ENCODE measurements around the gene COQ4.
"Not testable (repeated sequence)": the region's sequence is repeated elsewhere in the genome, so short reads cannot be mapped to it uniquely, and the experiment has no call there.

Gene COQ4

GRCh38 chr9:128322404-128323211 is at the start of gene COQ4, which contains the start of gene TRUB2:
Gene COQ4 (plus strand): TSS chr9:128322839. CDS start chr9:128322859, 20 bp downstream.
Gene TRUB2 (minus strand): TSS chr9:128322447. CDS start chr9:128322408, 39 bp downstream.
- peak; percentile 96 for DNase-seq

DNA sequence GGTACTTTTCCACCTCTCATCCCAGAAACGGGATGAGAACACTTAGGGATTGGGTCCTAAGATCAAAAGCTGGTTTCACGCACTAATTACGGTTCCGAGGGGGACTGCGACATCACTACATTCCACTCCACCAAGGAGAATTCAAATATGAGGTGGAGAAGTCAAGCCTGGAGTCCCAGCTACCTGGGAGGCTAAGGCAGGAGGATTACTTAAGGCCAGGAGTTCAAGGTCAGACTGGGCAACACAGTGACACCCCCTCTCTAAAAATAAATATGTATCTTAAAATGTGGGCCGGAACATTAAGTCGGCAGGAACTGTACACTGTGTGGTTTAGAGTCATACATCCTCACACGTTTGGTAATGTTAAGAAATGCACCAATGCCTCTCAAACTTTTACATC is 48.4 kb upstream of the COQ4 start:
- DNase-seq = no peak

DNA sequence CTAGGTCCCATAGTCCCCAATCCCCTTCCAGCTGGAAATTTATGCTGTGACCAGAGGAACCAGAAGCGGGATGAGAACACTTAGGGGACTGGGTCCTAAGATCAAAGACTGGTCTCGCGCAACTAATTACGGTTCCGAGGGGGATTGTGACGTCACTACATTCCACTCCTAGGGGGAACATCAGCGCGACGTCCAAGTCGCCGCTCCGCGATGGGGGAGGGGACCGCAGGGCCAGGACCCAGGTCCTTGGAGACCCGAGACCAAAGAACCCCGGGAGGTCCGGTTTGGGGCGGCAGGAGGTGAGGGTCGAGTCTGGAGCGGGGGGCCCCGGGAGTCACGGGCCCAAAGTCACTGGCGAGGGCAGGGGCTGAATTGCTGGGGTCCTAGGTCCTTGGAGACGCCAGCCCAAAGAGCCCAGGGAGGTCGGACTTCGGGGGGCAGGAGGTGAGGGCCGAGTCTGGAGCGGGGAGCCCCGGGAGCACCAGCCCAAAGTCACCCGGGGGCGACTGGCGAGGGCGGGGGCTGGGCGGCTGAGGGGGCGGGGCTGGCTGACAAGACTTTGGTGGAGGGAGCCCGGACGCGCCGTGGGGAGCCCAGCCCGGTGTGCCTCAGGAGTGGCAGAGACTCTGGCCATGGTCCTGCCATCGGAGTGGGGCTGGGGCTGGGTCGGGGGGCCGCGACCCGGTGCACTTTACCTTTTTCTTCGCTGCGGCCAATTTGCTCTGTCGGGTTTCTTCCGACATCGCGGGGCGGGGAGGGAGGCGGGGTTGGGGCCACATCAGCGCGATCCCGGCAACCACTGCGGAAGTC is 47.2 kb upstream of the COQ4 start, which contains the start of gene GOLGA2:
GOLGA2 (minus strand) TSS at position 810 of the 810 bp plus-strand sequence; CDS start at position 779, 31 bp downstream.
- DNase-seq = peak; percentile 74

DNA sequence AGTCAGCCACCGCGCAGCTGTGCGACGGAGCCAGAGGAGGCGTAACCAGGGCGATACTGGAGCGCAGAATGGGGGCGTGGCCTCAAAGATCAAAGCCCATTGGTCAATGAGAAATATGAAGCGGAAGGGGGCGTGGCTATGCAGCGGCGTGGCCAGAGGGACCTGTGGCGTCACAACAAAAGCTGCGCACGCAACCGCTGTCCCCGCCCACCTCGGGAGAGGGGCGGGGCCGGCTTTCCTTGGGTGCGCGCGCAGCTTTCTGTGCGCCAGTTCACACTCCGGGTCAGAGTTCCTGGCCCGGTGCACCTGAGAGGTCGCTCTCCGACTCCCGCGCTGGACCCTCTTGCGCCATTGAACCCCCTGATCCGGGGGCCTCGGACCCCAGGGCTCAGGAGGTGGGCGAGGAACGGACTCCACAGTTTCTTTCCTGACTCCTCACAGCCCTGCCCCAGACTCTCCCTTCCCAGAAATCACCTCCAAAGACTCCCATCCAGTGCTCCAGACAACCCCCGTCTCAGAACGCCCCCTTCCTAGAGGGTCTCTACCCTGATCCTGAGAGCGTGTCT is 46.5 kb upstream of the COQ4 start, which contains the start of gene SWI5:
SWI5 (plus strand) TSS at position 269 of the 566 bp plus-strand sequence.
- DNase-seq = peak; percentile 100

- DNase-seq = peak; percentile 35
Observed at GRCh38 chr9:128276574-128277270, 45.9 kb upstream of the COQ4 start.

DNA sequence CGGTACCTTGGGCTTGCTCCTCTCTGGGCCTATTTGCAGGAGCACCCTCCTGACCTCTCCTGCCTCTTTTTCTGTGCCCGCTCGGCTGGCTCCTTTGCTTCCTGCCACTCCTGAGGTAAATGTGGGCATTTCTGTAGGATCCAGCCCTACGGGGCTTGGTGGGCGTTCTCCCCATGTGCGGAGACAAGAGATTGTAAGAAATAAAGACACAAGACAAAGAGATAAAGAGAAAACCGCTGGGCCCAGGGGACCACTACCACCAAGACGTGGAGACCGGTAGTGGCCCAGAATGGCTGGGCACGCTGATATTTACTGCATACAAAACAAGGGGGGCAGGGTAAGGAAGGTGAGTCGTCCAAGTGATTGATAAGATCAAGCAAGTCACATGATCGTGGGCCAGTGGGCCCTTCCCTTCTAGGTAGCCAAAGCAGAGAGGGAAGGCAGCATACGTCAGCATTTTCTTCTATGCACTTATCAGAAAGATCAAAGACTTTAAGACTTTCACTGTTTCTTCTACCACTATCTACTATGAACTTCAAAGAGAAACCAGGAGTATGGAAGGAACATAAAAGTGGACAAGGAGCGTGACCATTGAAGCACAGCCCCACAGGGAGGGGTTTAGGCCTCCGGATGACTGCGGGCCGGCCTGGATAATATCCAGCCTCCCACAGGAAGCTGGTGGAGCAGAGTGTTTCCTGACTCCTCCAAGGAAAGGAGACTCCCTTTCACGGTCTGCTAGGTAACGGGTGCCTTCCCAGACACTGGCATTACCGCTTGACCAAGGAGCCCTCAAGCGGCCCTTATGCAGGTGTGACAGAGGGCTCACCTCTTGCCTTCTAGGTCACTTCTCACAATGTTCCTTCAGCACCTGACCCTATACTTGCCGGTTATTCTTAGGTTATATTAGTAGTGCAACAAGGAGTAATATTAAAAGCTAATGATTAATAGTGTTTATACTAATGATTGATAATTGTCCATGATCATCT is 43.3 kb upstream of the COQ4 start:
- DNase-seq = not testable (repeated sequence)

- no peak for DNase-seq
Observed at GRCh38 chr9:128280084-128280622, 42.5 kb upstream of the COQ4 start.

DNA sequence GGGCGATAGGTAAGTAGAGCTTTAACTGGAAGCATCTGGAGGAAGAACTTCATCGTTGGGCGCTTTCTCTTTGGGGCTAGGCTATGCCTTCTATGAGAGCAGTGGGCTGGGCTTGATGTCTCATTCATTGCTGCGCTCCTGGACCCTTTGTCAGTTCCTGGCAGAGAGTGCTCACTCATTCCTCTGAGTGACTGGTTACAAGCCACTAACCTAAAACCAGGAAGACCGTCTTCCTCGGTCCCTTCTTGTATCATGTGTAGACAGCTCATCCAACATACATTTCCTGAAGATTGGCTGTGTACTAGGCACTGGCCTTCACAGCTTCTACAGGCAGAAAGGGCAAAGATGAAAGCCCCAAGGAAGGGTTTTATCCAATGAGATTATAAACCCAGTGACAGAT is 40.1 kb upstream of the COQ4 start:
- DNase-seq = no peak

- DNase-seq = no peak
Observed at GRCh38 chr9:128285033-128285784, 37.4 kb upstream of the COQ4 start.

DNA sequence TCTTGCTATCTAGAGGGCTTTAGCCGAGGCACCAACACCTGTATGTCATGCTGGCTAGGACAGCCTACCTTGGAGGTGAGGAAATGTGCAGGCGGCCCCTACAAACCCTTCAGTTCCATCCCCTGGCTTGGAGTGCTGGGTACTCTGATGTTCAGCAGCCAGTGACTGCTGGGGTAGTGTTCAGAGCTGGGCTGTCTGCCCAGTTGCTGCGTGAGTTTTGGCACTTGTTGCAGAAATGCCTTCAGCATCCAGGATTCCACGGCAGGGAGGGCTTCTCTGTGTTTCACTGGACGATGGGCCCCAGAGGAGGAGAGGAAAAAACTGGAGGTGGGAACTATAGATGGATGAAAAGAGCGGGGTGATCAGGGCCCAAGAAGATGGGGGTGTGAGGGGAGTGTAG is 36.2 kb upstream of the COQ4 start:
- no peak for DNase-seq

DNA sequence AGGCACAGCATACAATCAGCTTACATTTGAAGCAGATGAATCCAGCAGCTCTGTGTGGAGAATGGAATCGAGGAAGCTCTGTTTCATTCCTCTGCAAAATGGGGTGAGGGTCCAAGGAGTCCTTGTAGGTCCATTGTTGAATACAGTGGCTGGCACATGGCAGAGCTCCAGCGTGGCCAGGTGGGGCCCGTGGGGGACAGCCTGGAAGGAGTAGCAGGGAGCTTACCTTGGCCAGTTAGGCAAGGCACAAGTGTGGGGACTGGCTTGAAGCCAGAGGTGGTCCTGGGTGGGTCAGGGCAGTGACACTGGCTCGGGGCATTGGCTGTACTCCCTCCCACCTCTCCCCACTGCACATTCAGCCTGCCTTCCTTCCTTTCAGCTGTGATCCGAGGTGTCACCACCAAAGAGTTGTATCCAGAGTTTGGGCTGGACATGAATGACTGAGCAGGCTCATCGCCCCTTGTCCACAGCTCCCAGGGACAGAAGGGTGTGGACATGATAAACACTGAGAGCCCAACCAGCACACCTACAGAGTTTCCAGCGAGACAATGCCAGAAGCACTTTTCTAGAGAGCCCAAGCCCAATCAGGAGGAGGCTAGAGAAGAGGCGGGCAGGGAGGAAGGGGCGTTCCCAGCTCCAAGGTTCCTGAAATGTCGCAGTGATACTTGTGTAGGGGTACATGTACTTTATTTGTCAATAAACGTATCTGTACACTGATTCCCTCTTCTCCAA is 34.2 kb upstream of the COQ4 start:
- no peak for DNase-seq

DNA sequence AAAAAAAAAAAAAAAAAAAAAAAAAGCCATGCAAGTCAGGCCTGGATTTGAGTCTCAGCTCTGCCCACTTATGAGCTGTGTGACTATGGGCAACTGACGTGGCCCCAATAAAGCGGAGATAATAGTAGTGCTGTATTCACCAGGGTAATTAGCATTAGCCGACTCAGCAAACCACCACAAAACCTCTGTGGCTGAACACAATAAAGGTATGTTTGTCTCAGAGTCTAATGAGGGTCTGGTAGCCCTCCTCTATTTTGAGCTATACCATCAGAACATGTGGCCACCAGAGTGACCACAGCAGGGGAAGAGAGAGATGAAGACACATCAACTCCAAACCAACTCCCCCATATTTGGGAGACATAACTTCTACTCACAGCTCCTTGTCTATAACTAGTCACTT is 30.6 kb upstream of the COQ4 start:
- DNase-seq = no peak

DNA sequence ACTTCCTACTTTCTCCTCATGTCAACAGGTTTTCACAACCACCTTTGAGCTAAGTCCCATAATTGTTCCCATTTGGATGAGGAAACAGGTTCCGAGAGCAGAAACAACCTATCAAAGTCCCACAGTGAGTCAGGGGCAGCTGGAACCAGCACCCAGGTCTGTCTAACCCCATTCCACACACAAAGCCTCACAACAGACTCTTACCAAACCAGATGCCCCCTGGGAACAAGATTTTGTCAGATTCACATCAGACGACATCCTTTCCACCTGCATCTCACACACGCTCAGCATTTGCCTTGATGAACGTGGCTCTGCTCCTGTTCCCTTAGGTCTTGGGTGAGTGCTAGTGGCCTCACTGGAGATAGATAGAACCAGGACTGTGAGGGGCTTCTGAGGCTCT is 29.5 kb upstream of the COQ4 start:
- DNase-seq = no peak

DNA sequence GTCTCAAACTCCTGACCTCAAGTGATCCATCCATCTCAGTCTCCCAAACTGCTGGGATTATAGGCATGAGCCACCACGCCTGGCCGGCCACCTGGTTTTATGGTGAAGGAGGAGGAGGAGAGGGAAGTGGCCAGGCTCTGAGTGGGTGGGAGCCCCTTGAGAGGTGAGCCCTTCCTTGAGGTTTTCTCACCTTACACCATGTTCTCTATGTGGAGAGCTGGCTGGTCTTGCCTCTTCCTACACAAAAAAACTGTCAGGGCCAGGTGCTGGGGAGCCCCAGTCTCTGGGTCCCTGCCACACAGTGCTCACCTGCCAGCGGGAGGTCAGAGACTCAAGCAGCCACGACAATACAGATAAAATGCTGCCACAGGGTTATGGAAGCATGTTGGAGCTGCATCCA is 28.5 kb upstream of the COQ4 start:
- no peak for DNase-seq

- DNase-seq = no peak
Observed at GRCh38 chr9:128296340-128297220, 26.1 kb upstream of the COQ4 start.

DNA sequence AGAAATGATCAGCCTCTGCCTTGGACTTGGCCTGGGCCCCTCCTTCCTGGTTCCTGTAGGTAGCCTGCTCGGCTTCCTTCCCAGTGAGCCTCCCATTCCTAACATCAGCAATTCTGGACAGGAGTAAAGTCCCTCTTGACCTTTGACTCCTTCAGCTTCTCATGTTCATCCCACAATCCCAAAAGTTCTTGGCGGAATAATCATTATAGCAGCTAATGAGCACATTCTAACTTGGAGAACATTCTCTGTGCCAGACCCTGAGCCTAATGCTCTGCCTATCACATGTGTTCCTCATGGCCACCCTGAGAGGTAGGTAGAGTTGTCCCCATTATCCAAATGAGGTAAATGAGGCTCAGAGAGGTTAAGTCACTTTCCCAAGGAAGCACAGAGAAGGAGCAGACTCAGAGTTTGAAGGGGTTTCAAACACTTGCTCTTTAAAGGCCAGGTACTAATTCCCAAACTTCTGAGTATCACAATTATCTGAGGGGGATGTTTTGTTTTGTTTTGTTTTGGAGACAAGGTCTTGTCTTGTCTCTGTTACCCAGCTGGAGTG is 25.3 kb upstream of the COQ4 start:
- DNase-seq = no peak

DNA sequence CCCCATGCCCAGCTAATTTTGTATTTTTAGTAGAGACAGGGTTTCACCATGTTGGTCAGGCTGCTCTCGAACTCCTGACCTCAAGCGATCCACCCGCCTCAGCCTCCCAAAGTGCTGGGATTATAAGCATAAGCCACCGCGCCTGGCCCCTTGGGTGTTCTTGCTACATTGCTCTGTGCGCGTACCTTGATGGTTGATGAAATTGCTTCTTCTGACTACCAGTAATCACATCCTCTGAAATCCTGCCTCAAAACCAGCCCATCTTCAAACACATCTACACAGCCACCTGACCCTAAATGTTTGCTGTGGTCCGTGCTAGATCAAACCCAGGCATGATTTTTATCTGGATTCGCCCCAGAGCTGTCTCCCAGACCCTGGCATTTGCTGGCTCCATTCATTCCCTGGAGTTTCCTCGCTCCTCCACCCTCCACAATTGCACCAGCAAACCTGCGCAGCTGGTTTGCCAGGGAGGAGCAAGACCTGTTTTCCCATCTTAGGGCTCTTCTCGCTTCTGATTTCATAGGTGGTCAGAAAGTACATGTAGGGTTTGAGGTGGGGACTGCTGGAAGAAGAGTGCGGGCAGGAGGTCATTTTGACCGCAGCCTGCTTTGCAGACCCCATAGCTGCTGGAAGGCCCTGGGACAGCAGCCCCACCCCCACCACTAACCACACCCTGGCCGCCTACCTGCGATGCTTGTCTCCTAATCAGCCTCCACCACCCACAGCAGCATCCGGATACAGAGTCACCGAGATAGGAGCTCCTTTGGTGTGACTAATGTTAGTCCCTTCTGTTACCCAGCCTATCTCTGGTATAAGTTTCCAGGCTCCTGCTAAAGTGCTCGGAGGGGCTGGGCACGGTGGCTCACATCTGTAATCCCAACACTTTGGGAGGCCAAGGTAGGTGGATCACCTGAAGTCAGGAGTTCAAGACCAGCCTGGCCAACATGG is 23.8 kb upstream of the COQ4 start:
- DNase-seq = no peak

Data from NCI-H345 (cell line).